Measurements from ENCODE around the gene KRTAP13-4. TPM values are rescaled to one million over a fixed set of nuclear protein-coding genes. Genes with fewer than 3 reads are reported as not detected.
A peak's percentile ranks its signal among the peaks of the same experiment; 100 is the strongest.

Gene KRTAP13-4
- total and polyA plus RNA-seq, 2 of the 8 experiments (the other 6 are each of a cell fraction or from before 2014, with no cell fraction given): 1.2 TPM; not detected in 1

DNA sequence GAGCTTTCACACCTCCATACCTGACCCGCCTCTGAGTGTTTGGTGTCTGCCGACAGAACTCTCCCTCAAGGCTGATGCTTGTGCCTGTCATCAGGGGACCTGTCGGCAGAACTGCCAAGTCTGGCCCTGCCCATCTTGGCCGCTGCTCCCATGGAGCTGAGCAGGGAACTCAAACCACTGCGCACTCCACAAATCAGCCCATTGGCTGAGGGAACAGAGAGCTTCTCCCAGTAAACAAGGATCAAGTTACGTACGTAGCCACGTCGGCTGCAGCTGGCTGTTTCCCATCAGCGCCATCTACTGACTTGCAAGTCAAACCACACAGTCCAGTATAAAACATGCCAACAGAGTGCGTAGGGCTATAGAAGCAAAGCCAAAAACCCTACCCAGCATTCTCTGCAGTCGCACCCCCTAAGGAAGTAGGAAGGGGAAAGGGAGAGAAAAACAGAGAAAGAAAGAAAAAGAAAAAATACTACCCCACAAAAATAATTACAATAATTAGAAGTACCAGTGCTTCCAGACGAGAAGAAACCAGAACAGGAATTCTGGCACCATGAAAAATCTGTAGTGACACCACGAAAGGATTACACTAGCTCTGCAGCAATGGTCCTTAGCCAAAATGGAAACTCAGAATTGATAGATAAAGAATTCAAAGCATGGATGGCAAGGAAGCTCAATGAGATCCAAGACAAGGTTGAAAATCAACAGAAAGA lies 21.1 kb upstream of the KRTAP13-4 start:
- Histone ChIP-seq H3K9me3 (ENCODE audit: insufficient read depth in 2 of 2, low read depth in 1 of 2, low read length in 1 of 2) (no peaks in the 10 kb centered on the region), H4K91ac (replicated peaks; ENCODE audit: insufficient read length, low read length) (no peak overlapping the region), H2BK12ac (ENCODE audit: low read depth, low read length) (0 out of 2 replicates have a peak overlapping the region, but pooled peaks have one; percentile 19), H4K8ac (ENCODE audit: extremely low read depth, insufficient read depth, low read length) (0 out of 2 replicates have a peak overlapping the region, but pooled peaks have one; percentile 38), H3K23me2 (ENCODE audit: low read depth, low read length) (no peaks in the 10 kb centered on the region), H3K27ac (ENCODE audit: low read depth, low read length) (no peak overlapping the region), H3K79me1 (ENCODE audit: low read depth, low read length) (no peaks in the 10 kb centered on the region), H3K27me3 (replicated peaks in 1 of 4; ENCODE audit: control insufficient read depth in 3 of 4, extremely low read depth in 1 of 4, insufficient read depth in 3 of 4, low read length in 3 of 4) (no peaks in the 10 kb centered on the region), H2BK120ac (replicated peaks; ENCODE audit: low read depth, low read length) (no peak overlapping the region), H3K56ac (replicated peaks; ENCODE audit: insufficient read length, low read depth, low read length) (no peak overlapping the region), H3K4ac (replicated peaks; ENCODE audit: insufficient read length, low read depth, low read length) (no peak overlapping the region), H2AFZ (ENCODE audit: low read length) (peak overlapping the region; percentile 100), H2BK20ac (ENCODE audit: low read length) (no peak overlapping the region), H4K20me1 (replicated peaks in 1 of 2; ENCODE audit: control insufficient read depth in 1 of 2, insufficient read depth in 2 of 2, low read length in 2 of 2) (no peaks in the 10 kb centered on the region), H3K4me1 (replicated peaks in 1 of 4; ENCODE audit: control insufficient read depth in 3 of 4, insufficient read depth in 4 of 4, low read length in 3 of 4) (peaks cover 0 to 3% (median 1%) of the 10 kb centered on the region in 4 experiments; a peak in 1 of 7 replicates), H2AK5ac (ENCODE audit: low read depth, low read length) (no peak overlapping the region), H3K18ac (ENCODE audit: extremely low read depth, low read length) (no peak overlapping the region; the same call in 1 of the 2 replicates), H2BK5ac (ENCODE audit: low read depth, low read length) (no peak overlapping the region), H3K79me2 (ENCODE audit: control insufficient read depth in 1 of 2, insufficient read depth in 2 of 2, low read length in 2 of 2) (no peaks in the 10 kb centered on the region), H4K5ac (ENCODE audit: insufficient read length, low read depth, low read length) (no peak overlapping the region), H3K4me2 (ENCODE audit: insufficient read depth in 1 of 2, low read depth in 2 of 2, low read length in 2 of 2) (peak overlapping the region; percentile 47 to 61; a peak in 3 of 4 replicates), H3K23ac (ENCODE audit: insufficient read length) (no peak overlapping the region), H3K36me3 (ENCODE audit: control insufficient read depth in 2 of 4, insufficient read depth in 4 of 4, low read length in 3 of 4) (no peaks in the 10 kb centered on the region), H3K4me3 (ENCODE audit: extremely low read depth in 1 of 4, insufficient read depth in 2 of 4, low read depth in 3 of 4, low read length in 4 of 4) (peak overlapping the region in 1 of 4 experiments; percentile 28; a peak in 1 of 8 replicates), H3K9ac (replicated peaks in 1 of 4; ENCODE audit: extremely low read depth in 1 of 4, low read depth in 3 of 4, low read length in 3 of 4) (no peak overlapping the region), H3K14ac (ENCODE audit: insufficient read length) (no peak overlapping the region), H2BK15ac (ENCODE audit: low read length) (no peak overlapping the region)
- WGBS, 2 experiments (ENCODE audit: extremely low coverage in 1 of 2, insufficient coverage in 1 of 2, insufficient read length in 1 of 2, insufficient replicate concordance in 2 of 2, low coverage in 1 of 2, low lambda C conversion rate in 2 of 2, missing lambda C conversion rate in 1 of 2): 22% methylated on average over 14 of the region's 14 CpGs; no CpG with 5 or more reads in 1 of the 2 experiments
- CTCF ChIA-PET (ENCODE audit: partially characterized antibody): interaction anchor here (0.6 to 2.5 kb wide), 25 partner anchors 9 to 1513 kb away, joined by 3 to 18 read pairs (median 4); partner anchors contain the start of genes KRTAP13-3, KRTAP13-4 and KRTAP23-1
- POLR2A ChIA-PET (ENCODE audit: partially characterized antibody): no interaction called here
- DNase-seq (ENCODE audit: low read depth in 1 of 2, low spot score in 2 of 2) (peak; percentile 74 to 95), FAIRE-seq (peak; percentile 99)
- TF ChIP-seq RBBP5 (IDR thresholded peaks at IDR 0.05; ENCODE audit: borderline replicate concordance, low read depth, low read length) (no peak), RNF2 (IDR thresholded peaks at IDR 0.05; ENCODE audit: borderline replicate concordance, low read depth, low read length, missing control alignments, poor library complexity, severe bottlenecking) (no peak), BRCA1 (IDR thresholded peaks at IDR 0.05; ENCODE audit: low read depth, low read length) (no peak), SAP30 (IDR thresholded peaks at IDR 0.05; ENCODE audit: insufficient read depth, insufficient replicate concordance, low read length) (no peak), FOSL1 (IDR thresholded peaks at IDR 0.05; ENCODE audit: insufficient read depth, low read depth, low read length) (no peak), CBX5 (IDR thresholded peaks at IDR 0.05; ENCODE audit: low read depth, low read length) (no peak), YY1 (IDR thresholded peaks at IDR 0.05; ENCODE audit: low read depth, low read length) (0 out of 2 replicates have a peak, but pooled peaks have one; percentile 16)
- TF ChIP-seq, protein P1, sequence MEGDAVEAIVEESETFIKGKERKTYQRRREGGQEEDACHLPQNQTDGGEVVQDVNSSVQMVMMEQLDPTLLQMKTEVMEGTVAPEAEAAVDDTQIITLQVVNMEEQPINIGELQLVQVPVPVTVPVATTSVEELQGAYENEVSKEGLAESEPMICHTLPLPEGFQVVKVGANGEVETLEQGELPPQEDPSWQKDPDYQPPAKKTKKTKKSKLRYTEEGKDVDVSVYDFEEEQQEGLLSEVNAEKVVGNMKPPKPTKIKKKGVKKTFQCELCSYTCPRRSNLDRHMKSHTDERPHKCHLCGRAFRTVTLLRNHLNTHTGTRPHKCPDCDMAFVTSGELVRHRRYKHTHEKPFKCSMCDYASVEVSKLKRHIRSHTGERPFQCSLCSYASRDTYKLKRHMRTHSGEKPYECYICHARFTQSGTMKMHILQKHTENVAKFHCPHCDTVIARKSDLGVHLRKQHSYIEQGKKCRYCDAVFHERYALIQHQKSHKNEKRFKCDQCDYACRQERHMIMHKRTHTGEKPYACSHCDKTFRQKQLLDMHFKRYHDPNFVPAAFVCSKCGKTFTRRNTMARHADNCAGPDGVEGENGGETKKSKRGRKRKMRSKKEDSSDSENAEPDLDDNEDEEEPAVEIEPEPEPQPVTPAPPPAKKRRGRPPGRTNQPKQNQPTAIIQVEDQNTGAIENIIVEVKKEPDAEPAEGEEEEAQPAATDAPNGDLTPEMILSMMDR (IDR thresholded peaks at IDR 0.05; ENCODE audit: control extremely low read depth in 1 of 3, insufficient read depth in 1 of 3, low read depth in 1 of 3, low read length in 3 of 3): peak; percentile 76 to 91 (median 79)

Data from H1 (cell line).